HCT116 (cell line): ENCODE data around the gene DENND2D. TPM values are rescaled to one million over a fixed set of nuclear protein-coding genes. Genes with fewer than 3 reads are reported as not detected.

Source experiments
- ATAC-seq: fragments of 200-7000 bp; cut with Tn5 transposase; 2 replicates; pipeline ENCODE4 v1.9.1; 2020; ENCODE audit warnings: mild to moderate bottlenecking, moderate library complexity
- BruUV-seq: library from RNA; stranded (reverse); fragments of 400-500 nt; replicated peaks from 2 replicates; lab custom pipeline; 2021; lab: Mats Ljungman, UMichigan
- CTCF ChIA-PET: fragments of 300-600 bp; sonication (Branson Sonifier 250); formaldehyde crosslinking; loops from one replicate; lab custom pipeline; 2021; ENCODE audit warnings: antibody characterized with exemption; lab: Charles Lee
- POLR2A ChIA-PET: fragments of 300-600, 350-600 bp; sonication (Branson Sonifier 250); formaldehyde crosslinking; loops from one replicate; lab custom pipeline; 2021; ENCODE audit warnings: antibody characterized with exemption; lab: Charles Lee
- RAD21 ChIA-PET, 2 experiments: fragments of 300-600 bp; sonication (Branson Sonifier 250); formaldehyde crosslinking; loops; one replicate each; lab custom pipeline; 2023; ENCODE audit warnings: low total read pairs in 2 of 2; ENCODE audit not compliant: uncharacterized antibody in 2 of 2, unreplicated experiment in 2 of 2, low non-redundant PET in 1 of 2; lab: Charles Lee
- DNase-seq: peaks from one replicate; pipeline ENCODE4 v3.0.0-alpha.2; 2010; ENCODE audit warnings: low read depth, low spot score
- H2AFZ ChIP-seq: fragments of 200-600 bp; shearing (Covaris generic), sonication (generic); 2 replicates; pipeline ENCODE4 v1.6.1; 2017; ENCODE audit warnings: low read depth, mixed run types, mixed read lengths, antibody characterized with exemption, low read length; ENCODE audit not compliant: poor library complexity, severe bottlenecking
- H3K27ac ChIP-seq: 2 replicates; pipeline ENCODE4 v1.5.1; 2012; ENCODE audit warnings: low read depth, low read length
- H3K27me3 ChIP-seq: fragments of 200-600 bp; sonication (generic); 2 replicates; pipeline ENCODE4 v1.6.1; 2016; ENCODE audit warnings: mixed run types, low read length, mixed read lengths; ENCODE audit not compliant: insufficient read depth
- H3K36me3 ChIP-seq, 2 experiments: fragments of 200-500 bp in 1 of 2; fragments of 200-600 bp in 1 of 2; sonication (Bioruptor generic) in 1 of 2; sonication (generic) in 1 of 2; 2 replicates each; pipeline versions ENCODE4 v1.5.1 to v1.6.1; 2014 to 2016; ENCODE audit warnings: low read length in 2 of 2, inconsistent platforms in 1 of 2, mixed read lengths in 1 of 2, mixed run types in 1 of 2; ENCODE audit not compliant: insufficient read depth in 2 of 2, control insufficient read depth in 1 of 2
- H3K4me1 ChIP-seq, 2 experiments: fragments of 200-600 bp in 1 of 2; sonication (generic) in 1 of 2; 2 replicates each; pipeline versions ENCODE4 v1.5.1 to v1.6.1; 2012 to 2017; ENCODE audit warnings: low read length in 2 of 2, inconsistent platforms in 1 of 2, mild to moderate bottlenecking in 1 of 2, mixed read lengths in 1 of 2, mixed run types in 1 of 2, moderate library complexity in 1 of 2; ENCODE audit not compliant: insufficient read depth in 2 of 2, control insufficient read depth in 1 of 2
- H3K4me2 ChIP-seq: fragments of 200-600 bp; sonication (generic); 2 replicates; pipeline ENCODE4 v1.6.1; 2017; ENCODE audit warnings: mixed run types, low read length, mixed read lengths
- H3K4me3 ChIP-seq, 2 experiments: fragments of 200-600 bp in 1 of 2; sonication (generic) in 1 of 2; replicated peaks in 1 of 2; 2 replicates each; pipeline ENCODE4 v1.5.1; 2011 to 2016; ENCODE audit warnings: low read length in 2 of 2, control low read depth in 1 of 2, low read depth in 1 of 2, mild to moderate bottlenecking in 1 of 2, mixed read lengths in 1 of 2, mixed run types in 1 of 2
- H3K79me2 ChIP-seq: fragments of 200-600 bp; sonication (generic); 2 replicates; pipeline ENCODE4 v1.6.1; 2017; ENCODE audit warnings: mild to moderate bottlenecking, mixed run types, low read length, moderate library complexity, mixed read lengths; ENCODE audit not compliant: insufficient read depth
- H3K9ac ChIP-seq: fragments of 200-600 bp; sonication (generic); 2 replicates; pipeline ENCODE4 v1.6.1; 2016; ENCODE audit warnings: low read length, mixed read lengths
- H3K9me2 ChIP-seq: fragments of 200-600 bp; sonication (generic), shearing (Covaris generic); 2 replicates; pipeline ENCODE4 v1.6.1; 2017; ENCODE audit warnings: mixed run types, mild to moderate bottlenecking, moderate library complexity; ENCODE audit not compliant: insufficient read depth
- H3K9me3 ChIP-seq, 2 experiments: fragments of 200-500 bp in 1 of 2; fragments of 200-600 bp in 1 of 2; sonication (Bioruptor generic) in 1 of 2; sonication (generic) in 1 of 2; 2 replicates each; pipeline ENCODE4 v1.6.1; 2014 to 2017; ENCODE audit warnings: low read length in 2 of 2, mixed read lengths in 2 of 2, inconsistent platforms in 1 of 2, low read depth in 1 of 2, mild to moderate bottlenecking in 1 of 2, mixed run types in 1 of 2, moderate library complexity in 1 of 2; ENCODE audit not compliant: control insufficient read depth in 1 of 2, insufficient read depth in 1 of 2
- H4K20me1 ChIP-seq: fragments of 200-600 bp; sonication (generic), shearing (Covaris generic); 2 replicates; pipeline ENCODE4 v1.6.1; 2017; ENCODE audit warnings: mixed run types, mild to moderate bottlenecking, moderate library complexity; ENCODE audit not compliant: insufficient read depth
- ATF3 ChIP-seq: IDR thresholded peaks from 2 replicates; pipeline ENCODE4 v1.6.1; 2012
- CBX3 ChIP-seq: IDR thresholded peaks from 2 replicates; pipeline ENCODE4 v1.6.1; 2012; ENCODE audit warnings: low read depth
- CTCF ChIP-seq, 3 experiments: fragments of 200-600 bp in 1 of 3; sonication (generic) in 1 of 3; IDR thresholded peaks in 2 of 3; conservative IDR thresholded peaks in 1 of 3; 2 replicates each; pipeline ENCODE4 v1.5.1; 2012 to 2017; ENCODE audit warnings: low read depth in 2 of 3, low read length in 2 of 3, antibody characterized with exemption in 1 of 3, borderline replicate concordance in 1 of 3, control low read depth in 1 of 3, mild to moderate bottlenecking in 1 of 3, mixed read lengths in 1 of 3, mixed run types in 1 of 3, moderate library complexity in 1 of 3; ENCODE audit not compliant: insufficient read depth in 1 of 3
- EGR1 ChIP-seq: IDR thresholded peaks from 2 replicates; pipeline ENCODE4 v1.6.1; 2012; ENCODE audit warnings: low read depth
- ELF1 ChIP-seq: IDR thresholded peaks from 2 replicates; pipeline ENCODE4 v1.6.1; 2012; ENCODE audit warnings: low read depth, borderline replicate concordance
- EZH2 ChIP-seq: fragments of 200-600 bp; sonication (generic); IDR thresholded peaks from 2 replicates; pipeline ENCODE4 v1.6.1; 2017; ENCODE audit warnings: antibody characterized with exemption, mixed run types
- FOSL1 ChIP-seq: IDR thresholded peaks from 2 replicates; pipeline ENCODE4 v1.6.1; 2012; ENCODE audit warnings: low read depth
- JUND ChIP-seq: IDR thresholded peaks from 2 replicates; pipeline ENCODE4 v1.6.1; 2012
- POLR2A ChIP-seq: IDR thresholded peaks from 2 replicates; pipeline ENCODE4 v1.7.0; 2011; ENCODE audit warnings: borderline replicate concordance; ENCODE audit not compliant: insufficient read depth, insufficient read length; ENCODE audit errors: extremely low read depth
- POLR2AphosphoS5 ChIP-seq: IDR thresholded peaks from 2 replicates; pipeline ENCODE4 v1.6.1; 2011; ENCODE audit warnings: mild to moderate bottlenecking, low read depth, low read length, moderate library complexity
- SP1 ChIP-seq: IDR thresholded peaks from 2 replicates; pipeline ENCODE4 v1.6.1; 2012; ENCODE audit warnings: low read depth
- TCF7L2 ChIP-seq: IDR thresholded peaks from 2 replicates; pipeline ENCODE4 v1.7.0; 2011; ENCODE audit warnings: borderline replicate concordance, inconsistent platforms; ENCODE audit not compliant: insufficient read depth, insufficient read length; ENCODE audit errors: extremely low read depth
- YY1 ChIP-seq: IDR thresholded peaks from 2 replicates; pipeline ENCODE4 v1.6.1; 2011; ENCODE audit warnings: low read length, low read depth, moderate library complexity, mild to moderate bottlenecking; ENCODE audit not compliant: insufficient replicate concordance; ENCODE audit errors: extremely low read depth
- intact Hi-C: fragments of 100-400 bp; cut with micrococcal nuclease; formaldehyde crosslinking; loops from 2 replicates; pipeline ENCODE4 v1.10.0; 2022
- total RNA-seq: library from RNA; stranded (reverse); gene quantifications from one replicate; pipeline ENCODE4 v1.2.1, GENCODE V29; 2021; ENCODE audit not compliant: unreplicated experiment

DENND2D gene
- total RNA-seq, 1 experiment from 2014 or later, result 31.9 TPM

- H3K9ac ChIP-seq, result 0 out of 2 replicates have a peak overlapping the region, but pooled peaks have one; percentile 13
- CTCF ChIA-PET, result interaction anchor here (1.0 to 1.5 kb wide), 3 partner anchors 106 to 540 kb away, joined by 3 to 5 read pairs (median 5); no protein-coding TSS in a partner anchor
- no peaks in the 10 kb centered on the region for H3K27me3 ChIP-seq
- H3K4me3 ChIP-seq, result no peak overlapping the region; a peak in 1 of 4 replicates
- ATAC-seq (peak; percentile 98), DNase-seq (peak; percentile 71)
- no peaks in the 10 kb centered on the region for H3K36me3 ChIP-seq
- no peaks in the 10 kb centered on the region for H4K20me1 ChIP-seq
- intact Hi-C loops, result loop anchor here (10.0 kb wide), 2 partner anchors 193 to 537 kb away; no protein-coding TSS in a partner anchor
- H3K9me3 ChIP-seq, result no peaks in the 10 kb centered on the region
- peak overlapping the region; percentile 40 for H3K27ac ChIP-seq
- 0 out of 2 replicates have a peak, but pooled peaks cover 3% of the 10 kb centered on the region for H3K9me2 ChIP-seq
- H2AFZ ChIP-seq, result peak overlapping the region; percentile 48
- TF ChIP-seq EGR1 (no peak), SP1 (peak; percentile 48), POLR2A (no peak), FOSL1 (peak; percentile 74), CBX3 (peak; percentile 69; the same call in 1 of the 2 replicates), YY1 (peak; percentile 48), JUND (peak; percentile 69; the same call in 1 of the 2 replicates), TCF7L2 (no peak), ELF1 (no peak)
- peaks cover 15 to 19% of the 10 kb centered on the region in 2 experiments for H3K4me1 ChIP-seq
- no TSS peak for BruUV-seq
- POLR2A ChIA-PET, result no interaction called here
- RAD21 ChIA-PET, result no interaction called here
- no peaks in the 10 kb centered on the region for H3K79me2 ChIP-seq
- H3K4me2 ChIP-seq, result peak overlapping the region; percentile 56
Measured at GRCh38 chr1:111227851-111228747, 27.7 kb upstream of the DENND2D start.

GRCh38 chr1:111227434-111227833 is 27.0 kb upstream of the DENND2D start, which contains the start of gene CHI3L2:
Gene CHI3L2, plus strand, starts transcription at chr1:111227713. Its CDS starts 17 bp downstream, at chr1:111227730.
- no peak for ATAC-seq
- BruUV-seq, result no TSS peak
- Histone ChIP-seq H3K27me3 (no peaks in the 10 kb centered on the region), H3K27ac (peak within 1 kb of the TSS; percentile 40), H3K4me3 (no peak within 1 kb of the TSS; a peak in 1 of 4 replicates), H3K79me2 (no peaks in the 10 kb centered on the region), H3K36me3 (no peaks in the 10 kb centered on the region), H4K20me1 (no peaks in the 10 kb centered on the region), H3K9ac (0 out of 2 replicates have a peak within 1 kb of the TSS, but pooled peaks have one; percentile 13), H3K4me1 (peaks cover 17 to 21% of the 10 kb centered on the region in 2 experiments), H3K4me2 (peak within 1 kb of the TSS; percentile 56), H3K9me3 (no peaks in the 10 kb centered on the region), H2AFZ (peak within 1 kb of the TSS; percentile 48), H3K9me2 (0 out of 2 replicates have a peak, but pooled peaks cover 3% of the 10 kb centered on the region)
- ChIA-PET CTCF (no interaction called here), POLR2A (no interaction called here), RAD21 (no interaction called here)
- intact Hi-C loops, result loop anchor here (10.0 kb wide), 2 partner anchors 193 to 537 kb away; no protein-coding TSS in a partner anchor
- DNase-seq, result no peak
- no peak for TF ChIP-seq CTCF (IDR thresholded peaks at IDR 0.05 in 2 of 3, conservative IDR thresholded peaks at IDR 0.05 in 1 of 3; ENCODE audit: borderline replicate concordance in 1 of 3, insufficient read depth in 1 of 3, low read depth in 2 of 3, low read length in 2 of 3)
- no peak for TF ChIP-seq EGR1
- no peak for TF ChIP-seq CBX3
- no peak for TF ChIP-seq POLR2AphosphoS5
- no peak for TF ChIP-seq ATF3
- TF ChIP-seq YY1, result no peak
- no peak for TF ChIP-seq EZH2
- TF ChIP-seq ELF1, result no peak
- TF ChIP-seq SP1, result no peak
